ENCODE data around the gene SUN1. TPM values are rescaled to one million over a fixed set of nuclear protein-coding genes. Genes with fewer than 3 reads are reported as not detected.

SUN1 gene
- total RNA-seq, 3 donors from 2014 or later = 153 to 189 (median 160) TPM

DNA sequence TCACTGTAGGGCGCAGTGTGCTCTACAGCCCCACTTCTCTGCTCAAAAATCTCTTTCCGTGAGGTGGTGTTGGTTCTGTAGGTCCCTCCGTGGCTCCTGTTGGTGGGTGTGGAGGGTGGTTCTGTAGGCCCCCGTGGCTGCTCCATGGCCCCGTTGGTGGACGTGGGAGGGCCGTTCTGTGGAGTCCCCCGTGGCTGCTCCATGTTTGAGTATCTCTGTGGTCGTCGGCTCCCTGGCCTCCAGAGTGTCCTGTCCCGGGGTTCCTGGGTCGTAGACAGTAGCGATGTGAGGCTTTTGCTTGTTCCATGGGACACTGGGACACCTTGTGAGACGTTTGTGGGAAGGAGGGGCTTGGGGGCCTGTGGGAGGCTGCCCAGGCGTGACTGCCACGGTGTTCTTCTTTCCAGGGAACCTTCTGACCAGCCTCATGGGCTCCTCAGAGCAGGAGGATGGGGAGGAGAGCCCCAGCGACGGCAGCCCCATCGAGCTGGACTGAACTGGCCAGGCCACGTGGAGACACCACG lies 62.7 kb downstream of the SUN1 start:
- peaks cover 11% of the 10 kb centered on the region for H3K36me3 ChIP-seq
- no peak overlapping the region for H3K27ac ChIP-seq
- H3K27me3 ChIP-seq = no peaks in the 10 kb centered on the region
- no peak for TF ChIP-seq POLR2AphosphoS5 (IDR thresholded peaks at IDR 0.05)
- TF ChIP-seq CTCF (IDR thresholded peaks at IDR 0.05) = no peak
- H3K4me3 ChIP-seq = no peak overlapping the region
- H3K9me3 ChIP-seq = no peaks in the 10 kb centered on the region
- no peak for DNase-seq (ENCODE audit: low spot score in 2 of 2)
- intact Hi-C loops (cut with DNase I; ENCODE audit: low total_unique reads) = no loop called here
- no peaks in the 10 kb centered on the region for H3K4me1 ChIP-seq

DNA sequence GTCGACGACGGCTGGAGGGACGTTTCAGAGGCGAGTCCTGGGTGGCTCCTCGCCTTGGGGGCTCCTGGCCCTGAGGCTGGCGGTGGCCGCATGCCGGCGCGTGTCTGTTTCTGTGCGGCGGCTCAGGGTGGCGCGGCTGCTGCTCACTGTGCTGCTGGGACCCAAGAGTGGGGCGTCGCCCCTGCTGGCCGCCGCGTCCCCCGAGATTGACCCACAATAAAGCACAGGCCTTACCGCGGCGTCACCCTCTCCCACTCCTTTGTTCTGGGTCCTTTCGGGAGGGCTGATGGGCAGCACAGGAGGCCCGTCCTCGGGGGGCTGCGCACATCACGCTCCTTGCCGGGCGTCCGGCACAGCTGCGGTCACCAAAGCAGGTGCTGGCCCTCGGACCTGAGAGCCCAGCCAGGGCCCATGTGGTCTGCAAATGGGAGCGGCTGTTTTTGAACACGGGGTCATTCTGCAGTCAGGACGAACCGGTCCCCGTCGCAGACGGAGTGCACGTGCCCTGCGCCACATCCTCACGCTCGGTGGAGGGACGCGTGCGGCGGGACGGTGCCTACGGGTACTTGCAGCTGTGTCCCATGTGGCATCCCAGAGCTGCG lies 63.3 kb downstream of the SUN1 start:
- Histone ChIP-seq H3K36me3 (peaks cover 11% of the 10 kb centered on the region), H3K9me3 (no peaks in the 10 kb centered on the region), H3K27me3 (no peaks in the 10 kb centered on the region), H3K4me1 (no peaks in the 10 kb centered on the region), H3K27ac (no peak overlapping the region), H3K4me3 (no peak overlapping the region)
- TF ChIP-seq CTCF (IDR thresholded peaks at IDR 0.05) = no peak
- no peak for TF ChIP-seq POLR2A (IDR thresholded peaks at IDR 0.05)
- TF ChIP-seq POLR2AphosphoS5 (IDR thresholded peaks at IDR 0.05) = no peak
- no peak for DNase-seq (ENCODE audit: low spot score in 2 of 2)
- intact Hi-C loops (cut with DNase I; ENCODE audit: low total_unique reads) = no loop called here

DNA sequence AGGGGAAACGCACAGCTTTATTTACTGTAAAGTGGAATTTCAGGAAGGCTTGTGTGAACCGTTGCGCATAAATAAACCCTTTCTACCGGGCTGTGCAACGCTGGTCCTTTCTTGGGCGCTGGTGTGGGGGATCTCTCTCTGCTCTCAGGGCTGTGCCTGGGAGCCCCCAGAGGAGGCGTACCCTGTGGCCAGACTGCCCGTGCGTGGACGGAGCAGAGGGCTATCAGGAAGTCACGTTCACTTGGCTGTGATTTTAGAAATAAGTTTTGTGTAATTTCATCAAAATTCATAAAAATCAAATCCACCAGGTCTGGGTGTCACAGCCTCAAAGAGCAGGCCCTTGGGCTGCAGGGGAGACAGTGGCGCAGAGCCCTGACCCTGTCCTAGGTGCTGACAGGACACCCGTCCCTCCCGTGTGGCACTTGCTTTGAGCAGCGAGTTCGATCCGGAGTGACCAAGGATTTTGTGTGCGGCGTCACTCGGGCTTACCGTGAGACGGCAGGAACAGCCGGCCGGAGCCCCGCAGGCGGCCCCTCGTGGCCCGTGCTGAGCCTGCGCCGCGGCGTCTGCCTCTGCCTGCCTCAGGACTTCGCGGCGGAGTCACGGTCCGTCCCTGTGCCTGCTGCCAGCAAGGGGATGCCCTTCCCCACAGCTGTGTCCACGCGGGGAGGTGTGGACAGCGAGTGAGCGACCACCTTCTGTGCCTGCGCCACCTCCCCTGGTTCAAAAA lies 64.2 kb downstream of the SUN1 start:
- TF ChIP-seq POLR2AphosphoS5 (IDR thresholded peaks at IDR 0.05) (no peak), POLR2A (IDR thresholded peaks at IDR 0.05) (no peak), CTCF (IDR thresholded peaks at IDR 0.05) (no peak)
- Histone ChIP-seq H3K4me1 (no peaks in the 10 kb centered on the region), H3K9me3 (no peaks in the 10 kb centered on the region), H3K27ac (no peak overlapping the region), H3K27me3 (no peaks in the 10 kb centered on the region), H3K36me3 (peaks cover 11% of the 10 kb centered on the region), H3K4me3 (no peak overlapping the region)
- DNase-seq (ENCODE audit: low spot score in 2 of 2) = no peak
- intact Hi-C loops (cut with DNase I; ENCODE audit: low total_unique reads) = no loop called here

DNA sequence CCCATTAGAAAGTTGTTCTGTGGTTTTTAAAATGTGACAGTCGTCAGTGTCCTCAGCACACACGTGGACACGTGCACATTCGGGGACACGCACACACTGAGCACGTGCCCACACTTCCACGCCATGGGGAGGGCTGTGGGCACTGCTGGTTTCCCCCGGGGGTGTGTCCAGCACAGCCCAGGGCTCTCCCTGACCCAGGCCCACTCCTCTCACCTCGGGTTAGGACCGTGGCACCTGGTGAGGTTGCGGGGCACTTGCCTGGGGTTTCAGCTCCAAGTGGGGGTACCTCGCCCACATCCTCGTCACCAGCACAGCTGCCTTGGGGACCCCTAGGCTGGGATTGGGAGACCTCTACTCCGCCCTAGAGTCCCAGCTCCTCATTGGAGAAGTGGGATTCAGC lies 64.8 kb downstream of the SUN1 start:
- no peak overlapping the region for H3K4me3 ChIP-seq
- peaks cover 7% of the 10 kb centered on the region for H3K36me3 ChIP-seq
- no peak for TF ChIP-seq CTCF (IDR thresholded peaks at IDR 0.05)
- TF ChIP-seq POLR2A (IDR thresholded peaks at IDR 0.05) = no peak
- no peak for TF ChIP-seq POLR2AphosphoS5 (IDR thresholded peaks at IDR 0.05)

GRCh38 chr7:897771-898376 lies 65.6 kb downstream of the SUN1 start:
- no peak overlapping the region for H3K4me3 ChIP-seq
- no peaks in the 10 kb centered on the region for H3K9me3 ChIP-seq
- no peak for DNase-seq (ENCODE audit: low spot score in 2 of 2)
- intact Hi-C loops (cut with DNase I; ENCODE audit: low total_unique reads) = no loop called here
- TF ChIP-seq POLR2A (IDR thresholded peaks at IDR 0.05) (no peak), POLR2AphosphoS5 (IDR thresholded peaks at IDR 0.05) (no peak), CTCF (IDR thresholded peaks at IDR 0.05) (no peak)
- H3K27ac ChIP-seq = no peak overlapping the region
- H3K36me3 ChIP-seq = peaks cover 7% of the 10 kb centered on the region
- no peaks in the 10 kb centered on the region for H3K4me1 ChIP-seq
- H3K27me3 ChIP-seq = no peaks in the 10 kb centered on the region

More for the DNA sequence above, 64.8 kb downstream of the SUN1 start:
- H3K27ac ChIP-seq = no peak overlapping the region
- no peaks in the 10 kb centered on the region for H3K4me1 ChIP-seq
- no peak for DNase-seq (ENCODE audit: low spot score in 2 of 2)
- intact Hi-C loops (cut with DNase I; ENCODE audit: low total_unique reads) = no loop called here
- H3K9me3 ChIP-seq = no peaks in the 10 kb centered on the region
- no peaks in the 10 kb centered on the region for H3K27me3 ChIP-seq

All from breast epithelium (tissue), 4 donors.